Limb (tissue), 2 donors: ENCODE data around the gene EXOC7.

Experiments used
- DNase-seq, 2 donors: peaks; one replicate each; pipeline ENCODE4 v3.0.0-alpha.2; 2016; ENCODE audit errors: extremely low spot score in 2 of 2

The EXOC7 gene

GRCh38 chr17:76122431-76123190 lies 19.0 kb upstream of the EXOC7 start:
- DNase-seq, result peak in 1 of 2 donors; percentile 53

- DNase-seq, result peak in 1 of 2 donors; percentile 65
Observed at GRCh38 chr17:76121932-76122430, 18.4 kb upstream of the EXOC7 start.

GRCh38 chr17:76120658-76121008 lies 17.0 kb upstream of the EXOC7 start:
- no peak for DNase-seq

GRCh38 chr17:76119409-76120371 lies 16.1 kb upstream of the EXOC7 start:
- peak in 1 of 2 donors; percentile 24 for DNase-seq

GRCh38 chr17:76115138-76115754 lies 11.7 kb upstream of the EXOC7 start:
- DNase-seq, result no peak

- no peak for DNase-seq
Observed at GRCh38 chr17:76111956-76112355, 8.4 kb upstream of the EXOC7 start.

GRCh38 chr17:76107509-76107908 lies 3.9 kb upstream of the EXOC7 start:
- DNase-seq, result no peak

- peak in 1 of 2 donors; percentile 56 for DNase-seq
Observed at GRCh38 chr17:76106703-76107102, 3.1 kb upstream of the EXOC7 start.

GRCh38 chr17:76104896-76105231 lies 1.3 kb upstream of the EXOC7 start:
- DNase-seq, result no peak

- DNase-seq, result no peak
Observed at GRCh38 chr17:76104140-76104895, 731 bp upstream of the EXOC7 start.

GRCh38 chr17:76102944-76103273 lies 678 bp downstream of the EXOC7 start:
- DNase-seq, result no peak

- no peak for DNase-seq
Observed at GRCh38 chr17:76097716-76098295, 5.8 kb downstream of the EXOC7 start.

GRCh38 chr17:76095943-76096342 lies 7.6 kb downstream of the EXOC7 start:
- no peak for DNase-seq

GRCh38 chr17:76094046-76094445 lies 9.5 kb downstream of the EXOC7 start:
- DNase-seq, result no peak

GRCh38 chr17:76092526-76093413 lies 10.8 kb downstream of the EXOC7 start:
- no peak for DNase-seq

- no peak for DNase-seq
Observed at GRCh38 chr17:76091526-76092286, 11.9 kb downstream of the EXOC7 start.

GRCh38 chr17:76090517-76091129 lies 13.0 kb downstream of the EXOC7 start:
- DNase-seq, result no peak

GRCh38 chr17:76089680-76090516 lies 13.7 kb downstream of the EXOC7 start:
- DNase-seq, result no peak
